Subcutaneous adipose tissue (tissue), 4 donors: ENCODE data around the gene IRAK3. TPM values are rescaled to one million over a fixed set of nuclear protein-coding genes. Genes with fewer than 3 reads are reported as not detected.

Experiments
- CTCF ChIP-seq: fragments of 450-650 bp; IDR thresholded peaks from one replicate; pipeline ENCODE4 v1.5.1; 2016; ENCODE audit warnings: low read depth, mild to moderate bottlenecking, control low read depth, antibody characterized with exemption, moderate library complexity
- total RNA-seq, 4 donors: library from RNA; depleted of rRNA; stranded (reverse); fragments of >200 nt; gene quantifications; one replicate each; pipeline ENCODE4 v1.1.0, GENCODE V29; 2016

Gene IRAK3
- total RNA-seq, 4 donors from 2014 or later, result 83.5 to 111 (median 90.8) TPM

GRCh38 chr12:66258011-66258410 is 69.0 kb downstream of the IRAK3 start:
- TF ChIP-seq CTCF, result no peak

- no peak for TF ChIP-seq CTCF
These were observed 73.7 kb downstream of the IRAK3 start for GRCh38 chr12:66262737-66263136.

- TF ChIP-seq CTCF, result no peak
These were observed 79.5 kb downstream of the IRAK3 start for GRCh38 chr12:66268562-66268961.

- no peak for TF ChIP-seq CTCF
These were observed 80.1 kb downstream of the IRAK3 start for GRCh38 chr12:66269142-66269541.

GRCh38 chr12:66269757-66270383 is 80.9 kb downstream of the IRAK3 start:
- TF ChIP-seq CTCF, result no peak

GRCh38 chr12:66270613-66271012 is 81.6 kb downstream of the IRAK3 start:
- no peak for TF ChIP-seq CTCF

- TF ChIP-seq CTCF, result no peak
These were observed 83.6 kb downstream of the IRAK3 start for GRCh38 chr12:66272650-66273049.
